B cell (primary cell): Measurements from ENCODE around the gene ATP13A5.

Experiments
- EZH2 ChIP-seq: IDR thresholded peaks from 2 replicates; pipeline ENCODE4 v1.6.1; 2012; ENCODE audit warnings: borderline replicate concordance, low read depth, mild to moderate bottlenecking, moderate library complexity, low read length; ENCODE audit not compliant: insufficient read depth, poor library complexity, severe bottlenecking
- TF ChIP-seq, protein P1 (sequence below): fragments of 200-600 bp; IDR thresholded peaks from one replicate; pipeline ENCODE4 v1.8.0; 2022; ENCODE audit warnings: antibody characterized with exemption, mild to moderate bottlenecking

DNA sequence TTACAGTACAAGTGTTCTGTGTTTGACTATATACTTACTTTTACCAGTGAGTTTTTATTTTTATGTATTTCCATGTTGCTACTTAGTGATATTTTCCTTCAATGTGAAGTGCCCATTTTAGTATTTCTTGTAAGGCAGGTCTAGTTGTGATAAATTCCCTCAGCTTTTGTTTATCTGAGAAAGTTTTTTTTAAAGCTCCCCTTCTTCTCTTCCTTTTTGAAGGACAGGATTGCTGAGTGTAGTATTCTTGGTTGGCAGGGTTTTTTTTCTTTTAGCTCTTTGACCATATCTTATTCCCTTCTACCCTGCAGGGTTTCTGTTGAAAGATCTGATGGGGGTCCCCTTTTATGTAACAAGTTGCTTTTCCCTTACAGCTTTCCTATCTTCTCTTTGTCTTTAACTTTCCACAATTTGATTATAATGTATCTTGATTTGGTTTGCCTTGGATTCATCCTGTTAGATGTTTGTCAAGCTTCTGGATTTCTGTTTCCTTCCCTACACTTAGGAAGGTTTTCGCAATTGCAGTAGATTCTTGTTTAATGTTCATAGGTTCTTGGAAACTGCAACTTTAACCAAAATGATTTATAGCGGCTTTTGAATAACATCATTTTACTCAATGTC lies 129.6 kb downstream of the ATP13A5 start:
- TF ChIP-seq, protein P1, sequence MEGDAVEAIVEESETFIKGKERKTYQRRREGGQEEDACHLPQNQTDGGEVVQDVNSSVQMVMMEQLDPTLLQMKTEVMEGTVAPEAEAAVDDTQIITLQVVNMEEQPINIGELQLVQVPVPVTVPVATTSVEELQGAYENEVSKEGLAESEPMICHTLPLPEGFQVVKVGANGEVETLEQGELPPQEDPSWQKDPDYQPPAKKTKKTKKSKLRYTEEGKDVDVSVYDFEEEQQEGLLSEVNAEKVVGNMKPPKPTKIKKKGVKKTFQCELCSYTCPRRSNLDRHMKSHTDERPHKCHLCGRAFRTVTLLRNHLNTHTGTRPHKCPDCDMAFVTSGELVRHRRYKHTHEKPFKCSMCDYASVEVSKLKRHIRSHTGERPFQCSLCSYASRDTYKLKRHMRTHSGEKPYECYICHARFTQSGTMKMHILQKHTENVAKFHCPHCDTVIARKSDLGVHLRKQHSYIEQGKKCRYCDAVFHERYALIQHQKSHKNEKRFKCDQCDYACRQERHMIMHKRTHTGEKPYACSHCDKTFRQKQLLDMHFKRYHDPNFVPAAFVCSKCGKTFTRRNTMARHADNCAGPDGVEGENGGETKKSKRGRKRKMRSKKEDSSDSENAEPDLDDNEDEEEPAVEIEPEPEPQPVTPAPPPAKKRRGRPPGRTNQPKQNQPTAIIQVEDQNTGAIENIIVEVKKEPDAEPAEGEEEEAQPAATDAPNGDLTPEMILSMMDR: no peak
- no peak for TF ChIP-seq EZH2
